Panc1 (cell line): ENCODE results near the gene AOAH. TPM values are rescaled to one million over a fixed set of nuclear protein-coding genes. Genes with fewer than 3 reads are reported as not detected.

Experiments
- ATAC-seq: fragments of 200-7000 bp; cut with Tn5 transposase; 2 replicates; pipeline ENCODE4 v1.9.1; 2020; ENCODE audit warnings: mild to moderate bottlenecking, moderate library complexity
- Bru-seq: library from RNA; stranded (reverse); fragments of 400-500 nt; gene quantifications from one replicate; lab custom pipeline; 2021; lab: Mats Ljungman, UMichigan
- BruChase-seq, 2 experiments: library from RNA; stranded (reverse); fragments of 400-500 nt; gene quantifications; one replicate each; lab custom pipeline; 2021; lab: Mats Ljungman, UMichigan
- BruUV-seq: library from RNA; stranded (reverse); fragments of 400-500 nt; replicated peaks from 2 replicates; lab custom pipeline; 2021; lab: Mats Ljungman, UMichigan
- CTCF ChIA-PET: fragments of 300-600 bp; sonication (Branson Sonifier 250); formaldehyde crosslinking; loops from one replicate; lab custom pipeline; 2022; ENCODE audit warnings: antibody characterized with exemption; lab: Charles Lee
- POLR2A ChIA-PET: fragments of 300-600 bp; sonication (Branson Sonifier 250); formaldehyde crosslinking; loops from one replicate; lab custom pipeline; 2022; ENCODE audit warnings: antibody characterized with exemption; lab: Charles Lee
- DNase-seq: peaks from one replicate; pipeline ENCODE4 v3.0.0-alpha.2; 2010; ENCODE audit warnings: low read depth, low spot score
- H3K27ac ChIP-seq: 2 replicates; pipeline ENCODE4 v1.5.1; 2011; ENCODE audit warnings: mild to moderate bottlenecking, low read length, inconsistent platforms
- H3K27me3 ChIP-seq: fragments of 200-500 bp; sonication (Bioruptor generic); 2 replicates; pipeline ENCODE4 v1.6.0; 2014; ENCODE audit warnings: low read length, inconsistent platforms; ENCODE audit not compliant: control insufficient read depth, insufficient read depth
- H3K36me3 ChIP-seq: fragments of 200-500 bp; sonication (Bioruptor generic); 2 replicates; pipeline ENCODE4 v1.5.1; 2014; ENCODE audit warnings: inconsistent platforms, mild to moderate bottlenecking, low read length, moderate library complexity; ENCODE audit not compliant: control insufficient read depth, insufficient read depth
- H3K4me1 ChIP-seq: 2 replicates; pipeline ENCODE4 v1.5.1; 2011; ENCODE audit warnings: inconsistent platforms, mild to moderate bottlenecking, low read length, moderate library complexity; ENCODE audit not compliant: control insufficient read depth, insufficient read depth
- H3K4me3 ChIP-seq, 2 experiments: 2 replicates each; pipeline ENCODE4 v1.5.1; 2011 to 2012; ENCODE audit warnings: low read depth in 2 of 2, low read length in 2 of 2, mild to moderate bottlenecking in 2 of 2, inconsistent platforms in 1 of 2, moderate library complexity in 1 of 2
- H3K9me3 ChIP-seq: fragments of 200-500 bp; sonication (Bioruptor generic); 2 replicates; pipeline ENCODE4 v1.5.1; 2014; ENCODE audit warnings: low read depth, mild to moderate bottlenecking, inconsistent platforms, low read length, moderate library complexity; ENCODE audit not compliant: control insufficient read depth, insufficient read depth
- CTCF ChIP-seq: fragments of 450-650 bp; IDR thresholded peaks from 2 replicates; pipeline ENCODE4 v1.5.1; 2017; ENCODE audit warnings: mild to moderate bottlenecking
- POLR2AphosphoS5 ChIP-seq: IDR thresholded peaks from 2 replicates; pipeline ENCODE4 v1.6.1; 2012; ENCODE audit warnings: mild to moderate bottlenecking, low read depth, low read length, moderate library complexity
- REST ChIP-seq, 2 experiments: IDR thresholded peaks; 2 replicates each; pipeline ENCODE4 v1.6.1; 2011 to 2012; ENCODE audit warnings: low read depth in 2 of 2, control low read depth in 1 of 2, low read length in 1 of 2, mild to moderate bottlenecking in 1 of 2, moderate library complexity in 1 of 2; ENCODE audit not compliant: insufficient read depth in 1 of 2
- SIN3A ChIP-seq: IDR thresholded peaks from 2 replicates; pipeline ENCODE4 v1.6.1; 2012; ENCODE audit warnings: low read depth, mild to moderate bottlenecking, low read length, moderate library complexity, borderline replicate concordance; ENCODE audit not compliant: insufficient read depth
- TCF7L2 ChIP-seq: IDR thresholded peaks from 2 replicates; pipeline ENCODE4 v1.6.1; 2011; ENCODE audit warnings: mild to moderate bottlenecking, low read depth, low read length, inconsistent platforms
- in situ Hi-C: cut with HindIII; loops from 2 replicates; pipeline ENCODE4 v1.10.0; 2016; ENCODE audit warnings: low sequenced_read_pairs, low pct_unique_long_range_greater_than_20kb
- intact Hi-C: fragments of 100-400 bp; cut with micrococcal nuclease; formaldehyde crosslinking; loops from one replicate; pipeline ENCODE4 v1.10.0; 2022; ENCODE audit not compliant: unreplicated experiment
- long read RNA-seq: library from polyadenylated mRNA; unstranded; transcript quantifications from one replicate; pipeline ENCODE4 v2.0.0, GENCODE V29; 2021; ENCODE audit not compliant: unreplicated experiment
- polyA plus RNA-seq: library from polyadenylated mRNA; unstranded; fragments of >200 nt; gene quantifications from one replicate; pipeline ENCODE4 v1.2.1, GENCODE V29; 2012; ENCODE audit warnings: missing spikeins; ENCODE audit not compliant: insufficient read length
- total RNA-seq: library from RNA; stranded (reverse); gene quantifications from one replicate; pipeline ENCODE4 v1.2.1, GENCODE V29; 2021; ENCODE audit not compliant: unreplicated experiment

The AOAH gene
- total RNA-seq (0.31 TPM), Bru-seq, nascent RNA (percentile 18 among the genes with signal in this experiment), BruChase-seq, experiment 1, labeled RNA remaining after a 2-hour chase (percentile 13 among the genes with signal in this experiment), BruChase-seq, experiment 2, labeled RNA remaining after a 6-hour chase (percentile 12 among the genes with signal in this experiment)
- polyA plus RNA-seq: not detected
- long read RNA-seq: 0 reads

GRCh38 chr7:36723951-36724664 is at the start of gene AOAH:
TSS of gene AOAH (minus strand) at chr7:36724494. CDS start at chr7:36724148, 346 bp downstream.
- POLR2A ChIA-PET: no interaction called here
- no peak for ATAC-seq
- intact Hi-C loops: no loop called here

More at GRCh38 chr7:36723951-36724664, at the start of gene AOAH:
- no peak within 1 kb of the TSS for H3K27ac ChIP-seq
- in situ Hi-C loops: no loop called here
- CTCF ChIA-PET: no interaction called here
- BruUV-seq: no TSS peak
- TF ChIP-seq TCF7L2 (no peak), REST (IDR thresholded peaks at IDR 0.05; ENCODE audit: insufficient read depth in 1 of 2, low read depth in 2 of 2, low read length in 1 of 2) (no peak), SIN3A (no peak), POLR2AphosphoS5 (no peak), CTCF (no peak)
- no peaks in the 10 kb centered on the region for H3K9me3 ChIP-seq
- H3K27me3 ChIP-seq: no peaks in the 10 kb centered on the region
- no peak within 1 kb of the TSS for H3K4me3 ChIP-seq
- H3K36me3 ChIP-seq: no peaks in the 10 kb centered on the region
- no peaks in the 10 kb centered on the region for H3K4me1 ChIP-seq
- DNase-seq: no peak
